ENCODE results near the gene UBE2M.
"Not testable (repeated sequence)": the region's sequence is repeated elsewhere in the genome, so short reads cannot be mapped to it uniquely, and the experiment has no call there.

UBE2M gene

GRCh38 chr19:58511353-58512208, 46.8 kb downstream of the UBE2M start, which contains the start of gene SLC27A5:
Gene SLC27A5 (minus strand): TSS chr19:58511992. CDS start chr19:58511955, 37 bp downstream.
- DNase-seq: no peak

- no peak for DNase-seq
Measured at GRCh38 chr19:58510084-58510862, 48.1 kb downstream of the UBE2M start.

- no peak for DNase-seq
Measured at GRCh38 chr19:58509731-58510083, 48.7 kb downstream of the UBE2M start.

DNA sequence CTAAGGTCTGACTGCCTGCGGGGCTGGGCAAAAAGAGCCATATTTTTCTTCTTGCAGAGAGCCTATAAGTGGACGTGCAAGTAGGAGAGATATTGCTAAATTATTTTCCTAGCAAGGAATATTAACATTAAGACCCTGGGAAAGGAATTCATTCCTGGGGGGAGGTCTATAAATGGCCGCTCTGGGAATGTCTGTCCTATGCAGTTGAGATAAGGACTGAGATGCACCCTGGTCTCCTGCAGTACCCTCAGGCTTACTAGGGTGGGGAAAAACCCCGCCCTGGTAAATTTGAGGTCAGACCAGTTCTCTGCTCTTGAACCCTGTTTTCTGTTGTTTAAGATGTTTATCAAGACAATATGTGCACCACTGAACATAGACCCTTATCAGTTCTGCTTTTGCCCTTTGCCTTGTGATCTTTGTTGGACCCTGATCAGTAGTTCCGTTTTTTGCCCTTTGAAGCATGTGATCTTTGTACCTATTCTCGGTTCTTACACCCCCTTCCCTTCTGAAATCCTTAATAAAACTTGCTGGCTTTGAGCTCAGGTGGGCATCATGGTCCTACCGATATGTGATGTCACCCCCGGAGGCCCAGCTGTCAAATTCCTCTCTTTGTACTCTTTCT, 50.7 kb downstream of the UBE2M start:
- DNase-seq: not testable (repeated sequence)
